ENCODE results near the gene PPA1. TPM values are rescaled to one million over a fixed set of nuclear protein-coding genes. Genes with fewer than 3 reads are reported as not detected.
"Not testable (repeated sequence)": the region's sequence is repeated elsewhere in the genome, so short reads cannot be mapped to it uniquely, and the experiment has no call there.

PPA1 gene
- total RNA-seq, 2 experiments from 2014 or later = 155 to 158 TPM

DNA sequence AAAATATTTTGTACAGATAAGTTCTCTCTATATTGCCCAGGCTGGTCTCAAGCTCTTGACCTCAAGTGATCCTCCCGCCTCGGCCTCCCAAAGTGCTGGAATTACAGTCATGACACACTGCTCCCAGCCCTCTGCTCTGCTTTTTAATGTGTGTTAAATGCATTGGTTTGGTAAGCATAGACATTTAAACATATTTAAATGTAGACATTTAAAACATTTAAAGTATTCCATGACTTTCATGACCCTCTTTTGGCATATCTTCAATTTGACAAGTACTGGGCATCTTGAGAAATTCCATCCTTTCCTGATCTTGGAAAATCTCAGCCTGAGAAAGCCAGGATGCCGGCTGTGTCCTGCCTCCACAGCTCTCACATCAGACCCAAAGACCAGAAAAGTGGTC is 57.7 kb downstream of the PPA1 start:
- H3K4me3 Mint-ChIP-seq = no peak overlapping the region
- H3K4me1 Mint-ChIP-seq = peaks cover 34% of the 10 kb centered on the region
- H3K9me3 Mint-ChIP-seq = no peaks in the 10 kb centered on the region
- DNase-seq = no peak
- H3K36me3 Mint-ChIP-seq (ENCODE audit: low read depth) = no peaks in the 10 kb centered on the region
- POLR2A ChIA-PET = interaction anchor here (1.4 kb wide), 1 partner anchor 56 kb away, joined by 3 read pairs; no protein-coding TSS in a partner anchor
- CTCF ChIA-PET = interaction anchor here (0.5 to 2.3 kb wide), 4 partner anchors 29 to 204 kb away, joined by 3 to 26 read pairs (median 4); partner anchors contain the start of gene TYSND1
- H3K27ac Mint-ChIP-seq = no peak overlapping the region
- peaks cover 9% of the 10 kb centered on the region for H3K27me3 Mint-ChIP-seq

DNA sequence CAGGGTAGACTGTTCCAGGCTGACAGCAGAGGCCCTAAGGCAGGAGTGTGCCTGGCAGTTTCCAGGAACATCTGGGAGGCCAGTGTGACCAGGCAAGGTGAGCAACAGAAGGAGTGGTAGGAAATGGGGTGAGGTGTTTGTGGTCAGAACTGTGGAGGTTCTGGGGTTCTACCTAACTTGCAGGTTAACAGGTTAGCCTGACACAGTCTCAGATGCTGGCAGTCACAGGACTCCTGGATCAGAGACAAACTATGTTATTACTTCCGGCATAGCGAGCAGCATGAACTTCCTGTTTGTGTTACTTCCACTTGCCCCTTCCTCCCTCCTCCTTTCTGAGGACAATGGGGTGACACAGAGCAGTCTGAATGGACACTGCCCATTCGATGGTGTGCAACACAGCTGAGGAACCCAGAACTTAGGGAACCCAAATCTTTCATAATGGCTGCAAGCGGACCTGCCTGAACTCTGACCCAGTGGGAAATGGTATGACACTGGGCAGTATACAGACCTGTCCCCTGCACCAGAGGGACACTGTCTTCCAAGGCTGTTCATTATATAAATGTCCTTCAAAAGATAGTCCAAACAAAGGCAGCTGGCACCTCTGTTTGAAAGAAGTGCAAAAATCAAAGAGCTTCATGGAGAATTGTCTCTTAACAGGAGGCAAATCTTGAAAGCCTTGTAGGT is 59.0 kb downstream of the PPA1 start:
- peak; percentile 55 for DNase-seq
- Mint-ChIP-seq H3K9me3 (no peaks in the 10 kb centered on the region), H3K27ac (peak overlapping the region; percentile 82), H3K27me3 (peaks cover 3% of the 10 kb centered on the region), H3K4me3 (peak overlapping the region; percentile 9), H3K4me1 (peaks cover 36% of the 10 kb centered on the region), H3K36me3 (ENCODE audit: low read depth) (peaks cover 5% of the 10 kb centered on the region)
- CTCF ChIA-PET = interaction anchor here (0.7 to 2.3 kb wide), 4 partner anchors 28 to 205 kb away, joined by 3 to 26 read pairs (median 4); partner anchors contain the start of gene TYSND1
- POLR2A ChIA-PET = interaction anchor here (1.2 kb wide), 1 partner anchor 29 kb away, joined by 3 read pairs; no protein-coding TSS in a partner anchor

DNA sequence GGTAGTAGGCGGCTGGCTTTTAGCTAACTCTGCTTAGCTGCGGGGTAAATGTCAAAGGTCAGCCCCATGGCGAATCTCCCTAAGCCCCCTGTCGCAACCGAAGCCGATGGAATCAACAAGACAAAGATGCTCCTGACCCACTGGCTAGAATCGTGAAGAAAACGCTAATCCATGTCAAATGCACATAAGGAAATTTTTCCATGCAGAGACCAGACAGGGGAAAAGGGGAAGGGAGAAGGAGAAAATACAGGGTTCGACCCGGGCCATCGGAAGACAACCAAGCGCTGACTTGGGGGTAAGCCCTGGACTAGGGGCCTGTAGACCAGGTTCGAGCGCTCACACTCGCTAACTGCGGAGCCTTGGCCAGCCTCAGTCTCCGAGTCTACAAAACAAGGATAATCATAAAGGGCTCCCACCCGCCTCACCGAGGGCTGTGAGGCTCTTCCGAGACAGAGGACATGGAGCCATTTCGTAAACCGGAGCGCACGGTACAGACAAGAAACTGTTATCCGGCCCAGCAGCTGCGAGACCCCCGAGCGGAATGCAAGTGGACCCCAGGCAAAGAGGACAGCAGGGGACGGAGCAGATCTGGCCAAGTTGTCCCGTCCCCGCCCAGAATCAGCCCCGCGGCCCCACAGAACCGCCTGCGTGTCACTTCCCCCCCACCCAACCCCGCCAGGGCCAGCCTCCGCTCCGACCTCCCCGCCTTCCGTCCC is 63.4 kb downstream of the PPA1 start:
- Mint-ChIP-seq H3K27ac (peak overlapping the region; percentile 86), H3K36me3 (ENCODE audit: low read depth) (peaks cover 32% of the 10 kb centered on the region), H3K4me1 (peaks cover 61% of the 10 kb centered on the region), H3K27me3 (no peaks in the 10 kb centered on the region), H3K4me3 (peak overlapping the region; percentile 82), H3K9me3 (no peaks in the 10 kb centered on the region)
- CTCF ChIA-PET = interaction anchor here (0.6 to 6.1 kb wide), 8 partner anchors 11 to 283 kb away, joined by 3 to 77 read pairs (median 4); partner anchors contain the start of genes EIF4EBP2 and TYSND1
- no peak for DNase-seq
- POLR2A ChIA-PET = interaction anchor here (0.6 to 6.3 kb wide), 14 partner anchors 8 to 284 kb away, joined by 3 to 96 read pairs (median 4); partner anchors contain the start of genes EIF4EBP2, PPA1 and TYSND1

DNA sequence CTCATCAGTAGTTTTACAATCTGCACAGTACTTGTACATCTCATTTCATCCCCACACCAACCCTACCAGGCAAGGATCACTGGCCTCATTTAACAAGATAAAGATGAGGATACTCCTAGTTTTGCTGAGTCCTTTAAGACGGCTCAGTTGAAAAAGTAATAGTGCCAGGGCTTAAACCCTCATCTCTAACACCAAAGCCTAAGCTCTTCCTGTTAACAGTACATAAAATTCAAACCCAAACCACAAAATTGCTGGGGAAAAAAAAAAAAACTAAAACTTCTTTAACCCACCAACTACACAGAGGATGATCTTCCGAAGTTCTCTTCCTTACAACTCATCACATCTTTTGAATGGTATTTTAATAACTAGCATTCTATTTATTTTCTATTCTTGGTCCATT is 64.2 kb downstream of the PPA1 start:
- Mint-ChIP-seq H3K4me1 (peaks cover 60% of the 10 kb centered on the region), H3K36me3 (ENCODE audit: low read depth) (peaks cover 38% of the 10 kb centered on the region), H3K27me3 (no peaks in the 10 kb centered on the region), H3K9me3 (no peaks in the 10 kb centered on the region), H3K4me3 (peak overlapping the region; percentile 82), H3K27ac (peak overlapping the region; percentile 86)
- ChIA-PET CTCF (interaction anchor here (0.6 to 6.1 kb wide), 4 partner anchors 8 to 284 kb away, joined by 3 to 77 read pairs (median 4); partner anchors contain the start of gene TYSND1), POLR2A (interaction anchor here (2.9 to 6.3 kb wide), 3 partner anchors 23 to 76 kb away, joined by 25 to 96 read pairs (median 26); partner anchors contain the start of genes PPA1 and TYSND1)
- DNase-seq = no peak

DNA sequence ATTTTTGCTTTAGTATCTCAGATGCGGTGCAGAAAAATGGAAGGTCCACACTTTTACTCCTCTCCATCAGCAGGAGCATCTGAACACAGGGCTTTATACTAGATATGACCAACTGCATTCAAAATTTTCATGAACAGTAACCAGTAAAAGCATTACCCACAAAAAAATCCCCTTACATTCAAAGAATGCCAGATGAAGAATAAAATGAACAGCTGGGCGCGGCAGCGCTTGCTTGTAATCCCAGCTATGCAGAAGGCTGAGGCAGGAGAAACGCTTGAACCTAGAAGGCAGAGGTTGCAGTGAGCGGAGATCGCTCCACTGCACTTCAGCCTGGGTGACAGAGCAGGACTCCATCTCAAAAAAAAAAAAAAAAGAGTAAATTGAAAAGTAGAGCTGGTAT is 66.0 kb downstream of the PPA1 start:
- CTCF ChIA-PET = interaction anchor here (0.5 to 6.1 kb wide), 4 partner anchors 13 to 212 kb away, joined by 3 to 77 read pairs (median 3); partner anchors contain the start of gene TYSND1
- no peak for DNase-seq
- POLR2A ChIA-PET = interaction anchor here (6.3 kb wide), 1 partner anchor 21 kb away, joined by 96 read pairs; the partner anchor contains the start of gene TYSND1
- peaks cover 68% of the 10 kb centered on the region for H3K4me1 Mint-ChIP-seq
- no peak overlapping the region for H3K27ac Mint-ChIP-seq
- H3K9me3 Mint-ChIP-seq = no peaks in the 10 kb centered on the region
- H3K27me3 Mint-ChIP-seq = no peaks in the 10 kb centered on the region
- H3K4me3 Mint-ChIP-seq = no peak overlapping the region
- peaks cover 50% of the 10 kb centered on the region for H3K36me3 Mint-ChIP-seq (ENCODE audit: low read depth)

DNA sequence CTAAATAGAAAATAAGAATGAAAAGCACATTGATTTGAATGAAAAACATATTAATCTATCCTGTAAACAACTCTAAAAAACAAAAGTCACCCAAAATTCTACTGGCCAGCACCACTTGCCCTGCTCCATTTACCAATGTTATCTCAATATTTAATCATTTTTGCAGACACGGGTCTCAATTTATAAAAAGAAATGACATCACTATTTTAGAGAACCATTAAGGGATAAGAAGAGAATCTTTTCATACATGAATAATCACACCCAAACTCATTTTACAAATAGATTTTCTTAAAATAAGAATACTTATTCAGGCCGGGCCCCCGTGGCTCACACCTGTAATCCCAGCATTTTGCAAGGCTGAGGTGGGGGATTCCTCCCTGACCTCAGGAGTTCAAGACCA is 66.8 kb downstream of the PPA1 start:
- Mint-ChIP-seq H3K4me1 (peaks cover 71% of the 10 kb centered on the region), H3K27ac (no peak overlapping the region), H3K4me3 (no peak overlapping the region), H3K27me3 (no peaks in the 10 kb centered on the region), H3K36me3 (ENCODE audit: low read depth) (peaks cover 58% of the 10 kb centered on the region), H3K9me3 (no peaks in the 10 kb centered on the region)
- POLR2A ChIA-PET = interaction anchor here (6.3 kb wide), 1 partner anchor 21 kb away, joined by 96 read pairs; the partner anchor contains the start of gene TYSND1
- CTCF ChIA-PET = interaction anchor here (6.1 kb wide), 1 partner anchor 20 kb away, joined by 77 read pairs; the partner anchor contains the start of gene TYSND1
- no peak for DNase-seq

DNA sequence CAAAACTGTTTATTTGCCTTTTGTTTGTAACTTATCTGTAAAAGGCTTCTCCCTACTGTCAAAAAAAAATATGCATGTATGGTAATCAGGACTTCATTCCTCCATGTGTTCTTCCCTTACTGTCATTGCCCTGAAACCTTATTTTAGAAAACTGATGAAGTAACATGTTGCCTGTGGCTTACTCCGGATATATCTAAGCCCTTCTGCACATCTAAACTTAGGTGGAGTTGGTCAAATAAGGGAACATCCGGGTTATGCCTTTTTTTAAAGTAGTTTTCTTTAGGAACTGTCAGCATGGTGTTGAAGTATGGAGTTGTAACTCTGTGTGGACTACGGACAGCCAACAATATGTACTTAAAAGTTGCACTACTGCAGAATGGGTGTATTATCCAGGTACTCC is 69.1 kb downstream of the PPA1 start:
- H3K4me3 Mint-ChIP-seq = no peak overlapping the region
- ChIA-PET CTCF (no interaction called here), POLR2A (no interaction called here)
- H3K36me3 Mint-ChIP-seq (ENCODE audit: low read depth) = peaks cover 71% of the 10 kb centered on the region
- no peak for DNase-seq
- no peaks in the 10 kb centered on the region for H3K27me3 Mint-ChIP-seq
- H3K4me1 Mint-ChIP-seq = peaks cover 70% of the 10 kb centered on the region
- H3K27ac Mint-ChIP-seq = no peak overlapping the region
- no peaks in the 10 kb centered on the region for H3K9me3 Mint-ChIP-seq

DNA sequence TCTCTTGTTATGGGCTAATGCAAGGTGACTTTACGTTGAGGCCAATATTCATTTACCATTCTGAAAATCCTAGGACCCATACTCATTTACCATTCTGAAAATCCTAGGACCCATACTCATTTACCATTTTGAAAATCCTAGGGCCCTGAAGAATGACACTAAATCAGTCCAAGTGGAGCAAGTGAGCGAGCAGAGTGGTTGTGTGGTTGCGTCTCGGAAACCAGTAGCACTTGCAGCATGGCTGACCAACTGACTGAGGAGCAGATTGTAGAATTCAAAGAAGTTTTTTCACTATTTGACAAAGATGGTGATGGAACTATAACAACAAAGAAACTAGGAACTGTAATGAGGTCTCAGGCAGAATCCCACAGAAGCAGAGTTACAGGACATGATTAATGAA is 69.8 kb downstream of the PPA1 start:
- CTCF ChIA-PET = interaction anchor here (0.9 to 3.6 kb wide), 5 partner anchors 14 to 201 kb away, joined by 3 to 47 read pairs (median 4); partner anchors contain the start of gene TYSND1
- no peaks in the 10 kb centered on the region for H3K27me3 Mint-ChIP-seq
- no peaks in the 10 kb centered on the region for H3K9me3 Mint-ChIP-seq
- POLR2A ChIA-PET = interaction anchor here (1.9 kb wide), 1 partner anchor 17 kb away, joined by 15 read pairs; the partner anchor contains the start of gene TYSND1
- no peak overlapping the region for H3K27ac Mint-ChIP-seq
- no peak for DNase-seq
- peaks cover 66% of the 10 kb centered on the region for H3K36me3 Mint-ChIP-seq (ENCODE audit: low read depth)
- H3K4me1 Mint-ChIP-seq = peaks cover 63% of the 10 kb centered on the region
- no peak overlapping the region for H3K4me3 Mint-ChIP-seq

DNA sequence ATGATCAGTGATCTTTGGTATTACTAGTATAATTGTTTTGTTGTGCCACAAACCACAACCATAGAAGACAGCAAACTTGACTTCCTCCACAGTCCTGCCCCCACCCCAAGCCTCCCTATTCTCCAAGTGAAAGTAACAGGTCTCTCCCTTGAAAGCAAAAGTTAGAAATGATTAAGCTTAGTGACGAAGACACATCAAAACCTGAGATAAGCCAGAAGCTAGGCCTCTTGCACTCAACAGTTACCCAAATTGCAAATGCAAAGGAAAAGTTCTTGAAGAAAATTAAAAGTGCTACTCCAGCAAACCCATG is 70.4 kb downstream of the PPA1 start:
- peak; percentile 72 for DNase-seq
- ChIA-PET CTCF (interaction anchor here (0.9 to 3.6 kb wide), 5 partner anchors 13 to 201 kb away, joined by 3 to 47 read pairs (median 4); partner anchors contain the start of gene TYSND1), POLR2A (interaction anchor here (1.9 kb wide), 1 partner anchor 16 kb away, joined by 15 read pairs; the partner anchor contains the start of gene TYSND1)
- H3K9me3 Mint-ChIP-seq = no peaks in the 10 kb centered on the region
- H3K4me1 Mint-ChIP-seq = peaks cover 57% of the 10 kb centered on the region
- H3K36me3 Mint-ChIP-seq (ENCODE audit: low read depth) = peaks cover 68% of the 10 kb centered on the region
- H3K27me3 Mint-ChIP-seq = no peaks in the 10 kb centered on the region
- H3K4me3 Mint-ChIP-seq = no peak overlapping the region
- H3K27ac Mint-ChIP-seq = peak overlapping the region; percentile 40

DNA sequence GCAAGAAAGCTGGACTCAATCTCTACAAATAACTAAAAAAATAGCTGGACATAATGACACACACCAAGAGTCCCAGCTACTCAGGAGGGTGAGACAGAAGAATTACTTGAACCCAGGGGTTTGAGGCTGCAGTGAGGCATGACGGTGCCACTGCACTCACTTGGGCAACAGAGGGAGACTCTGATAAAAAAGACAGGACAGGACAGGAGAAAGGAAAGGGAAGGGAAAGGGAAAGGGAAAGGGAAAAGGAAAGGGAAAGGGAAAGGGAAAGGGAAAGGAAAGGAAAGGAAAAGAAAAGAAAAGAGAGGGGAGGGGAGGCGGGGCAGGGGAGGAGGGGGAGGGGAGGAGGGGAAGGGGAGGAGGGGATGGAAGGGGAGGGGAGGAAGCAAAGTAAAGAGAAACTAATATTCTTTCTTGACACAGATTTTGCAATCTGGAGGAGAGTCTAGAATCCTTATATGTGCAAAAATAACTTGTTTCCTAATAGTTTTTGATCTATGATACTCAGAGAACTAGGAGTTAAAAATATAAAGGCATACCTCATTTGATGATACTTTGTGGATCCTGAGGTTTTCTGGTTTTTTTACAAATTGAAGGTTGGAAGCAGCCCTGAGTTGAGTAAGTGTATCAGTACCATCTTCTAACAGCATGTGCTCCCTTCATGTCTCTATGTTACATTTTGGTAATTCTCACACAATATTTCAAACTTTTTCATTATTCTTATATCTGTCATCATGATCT is 70.9 kb downstream of the PPA1 start:
- peak overlapping the region; percentile 40 for H3K27ac Mint-ChIP-seq
- no peaks in the 10 kb centered on the region for H3K27me3 Mint-ChIP-seq
- H3K4me3 Mint-ChIP-seq = no peak overlapping the region
- H3K9me3 Mint-ChIP-seq = no peaks in the 10 kb centered on the region
- ChIA-PET CTCF (interaction anchor here (0.9 to 3.6 kb wide), 4 partner anchors 12 to 202 kb away, joined by 3 to 47 read pairs (median 4); partner anchors contain the start of gene TYSND1), POLR2A (interaction anchor here (0.7 to 2.2 kb wide), 3 partner anchors 8 to 16 kb away, joined by 3 to 15 read pairs (median 9); partner anchors contain the start of genes SAR1A and TYSND1)
- peaks cover 71% of the 10 kb centered on the region for H3K36me3 Mint-ChIP-seq (ENCODE audit: low read depth)
- peaks cover 55% of the 10 kb centered on the region for H3K4me1 Mint-ChIP-seq
- DNase-seq = no peak

DNA sequence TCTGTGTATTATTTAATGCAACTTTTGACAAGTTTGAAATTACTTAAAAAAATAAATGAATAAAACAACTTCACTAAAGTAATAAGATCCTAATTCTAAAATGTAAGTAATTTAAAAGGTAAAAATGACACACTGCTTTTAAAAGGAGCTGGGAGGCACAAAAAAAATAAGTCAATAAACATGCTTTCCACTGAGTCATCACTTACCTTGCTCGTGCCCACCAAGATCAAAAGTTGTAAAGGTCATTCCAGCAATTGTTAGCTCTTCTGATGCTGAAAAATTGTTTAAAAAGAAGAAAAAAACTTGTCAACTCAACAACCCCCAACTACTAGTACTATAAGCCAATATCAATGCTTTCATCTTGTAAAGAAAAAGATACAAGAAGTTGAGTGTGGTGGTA is 72.4 kb downstream of the PPA1 start:
- ChIA-PET CTCF (interaction anchor here (1.3 to 3.6 kb wide), 2 partner anchors 14 to 45 kb away, joined by 3 to 47 read pairs; partner anchors contain the start of gene TYSND1), POLR2A (interaction anchor here (0.7 to 2.2 kb wide), 2 partner anchors 9 to 15 kb away, joined by 3 to 9 read pairs; partner anchors contain the start of gene SAR1A)
- no peak for DNase-seq
- Mint-ChIP-seq H3K4me3 (no peak overlapping the region), H3K27me3 (no peaks in the 10 kb centered on the region), H3K27ac (no peak overlapping the region), H3K4me1 (peaks cover 46% of the 10 kb centered on the region), H3K36me3 (ENCODE audit: low read depth) (peaks cover 77% of the 10 kb centered on the region), H3K9me3 (no peaks in the 10 kb centered on the region)

DNA sequence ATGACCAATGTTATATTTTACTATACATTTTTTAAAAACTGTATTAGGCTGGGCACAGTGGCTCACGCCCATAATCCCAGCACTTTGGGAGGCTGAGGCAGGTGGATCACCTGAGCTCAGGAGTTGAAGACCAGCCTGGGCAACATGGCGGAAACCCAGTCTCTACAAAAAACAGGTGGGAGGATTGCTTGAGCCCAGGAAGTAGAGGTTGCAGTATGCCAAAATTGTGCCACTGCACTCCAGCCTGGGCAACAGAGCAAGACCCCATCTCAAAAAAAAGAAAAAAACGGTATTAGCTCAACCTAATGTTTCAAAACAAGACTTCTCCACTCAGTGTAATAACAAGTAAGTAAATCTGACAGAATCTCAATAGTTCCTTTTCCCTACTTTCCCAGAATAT is 73.9 kb downstream of the PPA1 start:
- H3K27me3 Mint-ChIP-seq, POLR2A ChIA-PET, H3K9me3 Mint-ChIP-seq, DNase-seq, H3K4me3 Mint-ChIP-seq, H3K27ac Mint-ChIP-seq: not testable (repeated sequence)
- Mint-ChIP-seq H3K4me1 (peaks cover 36% of the 10 kb centered on the region), H3K36me3 (ENCODE audit: low read depth) (peaks cover 80% of the 10 kb centered on the region)
- CTCF ChIA-PET = interaction anchor here (1.1 to 5.5 kb wide), 2 partner anchors 13 to 44 kb away, joined by 3 to 40 read pairs; partner anchors contain the start of gene TYSND1
